IPS-18a (cell line): ENCODE data around the gene CXCR3.
"Not testable (repeated sequence)": the region's sequence is repeated elsewhere in the genome, so short reads cannot be mapped to it uniquely, and the experiment has no call there.

ENCODE experiments used
- H3K27ac ChIP-seq: one replicate; pipeline ENCODE4 v1.5.1; 2013; ENCODE audit warnings: low read length
- H3K27me3 ChIP-seq: one replicate; pipeline ENCODE4 v1.6.1; 2013; ENCODE audit warnings: mild to moderate bottlenecking, low read length; ENCODE audit not compliant: control insufficient read depth, insufficient read depth
- H3K36me3 ChIP-seq: one replicate; pipeline ENCODE4 v1.6.1; 2013; ENCODE audit warnings: low read depth, low read length; ENCODE audit not compliant: control insufficient read depth
- H3K4me1 ChIP-seq: one replicate; pipeline ENCODE4 v1.6.1; 2013; ENCODE audit warnings: low read depth, low read length; ENCODE audit not compliant: control insufficient read depth
- H3K4me3 ChIP-seq: one replicate; pipeline ENCODE4 v1.5.1; 2013; ENCODE audit warnings: low read length
- H3K9ac ChIP-seq: one replicate; pipeline ENCODE4 v1.6.1; 2013; ENCODE audit warnings: mild to moderate bottlenecking, low read length, moderate library complexity
- H3K9me3 ChIP-seq: one replicate; pipeline ENCODE4 v1.6.1; 2013; ENCODE audit warnings: low read depth, low read length; ENCODE audit not compliant: control insufficient read depth

CXCR3 gene

GRCh38 chrX:71604796-71605568, 13.3 kb downstream of the CXCR3 start:
- peaks cover 12% of the 10 kb centered on the region for H3K36me3 ChIP-seq
- no peaks in the 10 kb centered on the region for H3K4me1 ChIP-seq
- no peaks in the 10 kb centered on the region for H3K27me3 ChIP-seq
- H3K9ac ChIP-seq, result no peak overlapping the region
- no peak overlapping the region for H3K4me3 ChIP-seq
- H3K9me3 ChIP-seq, result peaks cover 15% of the 10 kb centered on the region
- no peak overlapping the region for H3K27ac ChIP-seq

DNA sequence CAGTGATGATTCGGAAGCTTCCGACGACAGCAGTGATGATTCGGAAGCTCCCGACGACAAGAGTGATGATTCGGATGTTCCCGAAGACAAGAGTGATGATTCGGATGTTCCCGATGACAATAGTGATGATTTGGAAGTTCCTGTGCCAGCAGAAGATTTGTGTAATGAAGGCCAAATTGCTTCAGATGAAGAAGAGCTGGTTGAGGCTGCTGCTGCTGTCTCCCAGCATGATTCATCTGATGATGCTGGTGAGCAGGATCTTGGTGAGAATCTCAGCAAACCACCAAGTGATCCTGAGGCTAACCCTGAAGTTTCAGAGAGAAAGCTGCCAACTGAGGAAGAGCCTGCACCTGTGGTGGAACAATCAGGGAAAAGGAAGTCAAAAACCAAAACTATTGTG, 14.2 kb downstream of the CXCR3 start:
- Histone ChIP-seq H3K4me1 (no peaks in the 10 kb centered on the region), H3K27ac (no peak overlapping the region), H3K27me3 (no peaks in the 10 kb centered on the region), H3K4me3 (no peak overlapping the region), H3K9me3 (peaks cover 16% of the 10 kb centered on the region), H3K9ac (no peak overlapping the region), H3K36me3 (peaks cover 11% of the 10 kb centered on the region)

DNA sequence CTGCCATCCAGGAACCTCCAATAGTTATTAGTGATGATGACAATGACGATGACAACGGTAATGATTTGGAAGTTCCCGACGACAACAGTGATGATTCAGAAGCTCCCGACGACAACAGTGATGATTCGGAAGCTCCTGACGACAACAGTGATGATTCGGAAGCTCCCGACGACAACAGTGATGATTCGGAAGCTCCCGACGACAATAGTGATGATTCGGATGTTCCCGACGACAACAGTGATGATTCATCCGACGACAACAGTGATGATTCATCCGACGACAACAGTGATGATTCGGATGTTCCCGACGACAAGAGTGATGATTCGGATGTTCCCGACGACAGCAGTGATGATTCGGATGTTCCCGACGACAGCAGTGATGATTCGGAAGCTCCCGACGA, 14.7 kb downstream of the CXCR3 start:
- H3K36me3 ChIP-seq, result peaks cover 7% of the 10 kb centered on the region
- no peak overlapping the region for H3K27ac ChIP-seq
- no peaks in the 10 kb centered on the region for H3K27me3 ChIP-seq
- no peak overlapping the region for H3K9ac ChIP-seq
- H3K9me3 ChIP-seq, result peaks cover 14% of the 10 kb centered on the region
- H3K4me3 ChIP-seq, result no peak overlapping the region
- no peaks in the 10 kb centered on the region for H3K4me1 ChIP-seq

GRCh38 chrX:71599965-71600364, 18.3 kb downstream of the CXCR3 start:
- Histone ChIP-seq H3K4me1 (no peaks in the 10 kb centered on the region), H3K27me3 (no peaks in the 10 kb centered on the region), H3K9ac (no peak overlapping the region), H3K36me3 (peaks cover 5% of the 10 kb centered on the region), H3K4me3 (no peak overlapping the region), H3K27ac (no peak overlapping the region), H3K9me3 (peaks cover 23% of the 10 kb centered on the region)

DNA sequence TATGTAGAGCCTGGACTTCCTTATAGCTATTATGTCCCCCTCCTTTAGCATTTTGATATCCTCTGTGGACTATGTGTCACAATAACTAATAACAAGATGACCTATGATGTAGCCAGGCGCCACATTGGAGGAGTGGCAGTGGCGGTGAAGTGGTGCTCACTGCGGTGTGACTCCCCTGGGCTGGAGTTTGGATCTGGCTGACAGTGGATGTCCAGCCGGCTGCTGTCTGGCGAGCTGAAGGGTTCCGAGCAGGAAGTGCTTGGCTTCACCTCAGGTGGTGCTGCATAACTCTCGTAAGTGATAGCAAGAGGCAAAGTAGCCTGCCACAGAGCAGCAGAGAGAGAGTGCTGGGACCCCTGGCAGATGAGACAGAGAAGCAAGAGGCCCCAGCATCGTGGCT, 25.1 kb downstream of the CXCR3 start:
- H3K36me3 ChIP-seq, H3K27ac ChIP-seq, H3K9ac ChIP-seq, H3K4me3 ChIP-seq, H3K27me3 ChIP-seq, H3K4me1 ChIP-seq: not testable (repeated sequence)
- peaks cover 14% of the 10 kb centered on the region for H3K9me3 ChIP-seq

GRCh38 chrX:71586929-71587328, 31.4 kb downstream of the CXCR3 start:
- no peak overlapping the region for H3K4me3 ChIP-seq
- no peak overlapping the region for H3K27ac ChIP-seq
- peaks cover 8% of the 10 kb centered on the region for H3K9me3 ChIP-seq
- no peaks in the 10 kb centered on the region for H3K36me3 ChIP-seq
- H3K27me3 ChIP-seq, result no peaks in the 10 kb centered on the region
- no peak overlapping the region for H3K9ac ChIP-seq
- no peaks in the 10 kb centered on the region for H3K4me1 ChIP-seq

- no peak overlapping the region for H3K4me3 ChIP-seq
- no peak overlapping the region for H3K9ac ChIP-seq
- H3K36me3 ChIP-seq, result no peaks in the 10 kb centered on the region
- peaks cover 4% of the 10 kb centered on the region for H3K9me3 ChIP-seq
- H3K4me1 ChIP-seq, result no peaks in the 10 kb centered on the region
- H3K27ac ChIP-seq, result no peak overlapping the region
- H3K27me3 ChIP-seq, result no peaks in the 10 kb centered on the region
Observed at GRCh38 chrX:71581210-71581609, 37.1 kb downstream of the CXCR3 start.

DNA sequence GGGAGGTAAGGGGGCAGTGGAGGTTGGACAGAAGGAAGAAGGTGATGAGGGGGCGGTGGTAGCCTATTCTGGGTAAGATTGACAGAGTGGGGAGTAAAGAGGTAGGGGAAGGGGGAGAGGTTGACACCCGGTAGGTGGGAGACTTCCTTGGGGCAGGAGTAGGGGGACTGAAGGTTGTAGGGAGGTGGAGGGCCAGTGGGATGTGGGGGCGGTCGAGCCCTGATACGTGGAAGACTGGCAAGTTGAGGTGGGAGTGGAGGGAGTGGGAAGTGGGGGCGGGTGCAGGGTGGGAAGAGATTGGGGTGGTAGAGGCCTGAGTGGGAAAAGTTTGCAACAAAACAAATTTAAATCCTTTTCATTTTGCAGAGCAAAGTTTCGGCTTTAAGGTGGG, 38.3 kb downstream of the CXCR3 start:
- no peaks in the 10 kb centered on the region for H3K27me3 ChIP-seq
- H3K9ac ChIP-seq, result no peak overlapping the region
- H3K27ac ChIP-seq, result no peak overlapping the region
- H3K36me3 ChIP-seq, result peaks cover 8% of the 10 kb centered on the region
- no peaks in the 10 kb centered on the region for H3K4me1 ChIP-seq
- peaks cover 11% of the 10 kb centered on the region for H3K9me3 ChIP-seq
- no peak overlapping the region for H3K4me3 ChIP-seq

DNA sequence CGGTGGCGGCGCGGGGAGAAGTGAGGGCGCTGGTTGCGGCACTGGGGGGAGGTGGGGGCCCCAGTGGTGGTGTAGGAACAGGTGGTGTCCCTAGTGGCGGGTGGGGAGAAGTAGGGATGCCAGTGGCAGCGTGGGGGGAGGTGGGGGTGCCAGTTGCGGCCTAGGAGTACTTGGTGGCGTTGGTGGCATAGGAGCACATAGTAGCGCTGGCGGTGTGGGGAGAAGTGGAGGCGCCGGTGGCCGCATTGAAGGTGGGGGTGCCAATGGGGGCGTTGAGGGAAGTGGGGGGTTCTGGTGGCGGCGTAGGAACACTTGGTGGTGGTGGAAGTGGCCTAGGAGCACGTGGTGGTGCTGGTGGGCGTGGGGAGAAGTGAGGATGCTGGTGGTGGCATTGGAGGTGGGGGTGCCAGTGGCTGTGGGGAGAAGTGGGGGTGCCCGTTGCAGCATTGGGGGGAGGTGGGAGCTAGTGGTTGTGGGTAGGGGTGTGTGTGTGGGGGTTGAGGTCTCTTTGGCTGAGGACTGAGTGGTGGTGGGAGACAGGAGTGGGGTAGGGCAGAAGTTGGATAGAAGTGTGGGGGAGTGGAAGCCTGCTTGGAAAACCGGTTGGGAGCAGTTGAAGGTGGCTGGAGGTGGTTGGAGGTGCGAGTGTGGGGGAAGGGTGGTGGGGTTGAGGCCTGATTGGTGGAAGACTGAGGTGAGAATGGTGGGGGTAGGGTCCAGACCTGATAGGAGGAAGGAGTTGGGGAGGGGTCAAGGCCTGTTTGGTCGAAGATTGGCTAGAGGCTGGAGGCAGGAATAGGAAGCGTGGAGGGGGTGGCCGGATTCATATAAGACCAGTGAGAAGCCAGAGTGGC, 38.9 kb downstream of the CXCR3 start:
- Histone ChIP-seq H3K4me3 (no peak overlapping the region), H3K27me3 (no peaks in the 10 kb centered on the region), H3K9me3 (peaks cover 14% of the 10 kb centered on the region), H3K4me1 (no peaks in the 10 kb centered on the region), H3K9ac (no peak overlapping the region), H3K27ac (no peak overlapping the region), H3K36me3 (peaks cover 14% of the 10 kb centered on the region)

DNA sequence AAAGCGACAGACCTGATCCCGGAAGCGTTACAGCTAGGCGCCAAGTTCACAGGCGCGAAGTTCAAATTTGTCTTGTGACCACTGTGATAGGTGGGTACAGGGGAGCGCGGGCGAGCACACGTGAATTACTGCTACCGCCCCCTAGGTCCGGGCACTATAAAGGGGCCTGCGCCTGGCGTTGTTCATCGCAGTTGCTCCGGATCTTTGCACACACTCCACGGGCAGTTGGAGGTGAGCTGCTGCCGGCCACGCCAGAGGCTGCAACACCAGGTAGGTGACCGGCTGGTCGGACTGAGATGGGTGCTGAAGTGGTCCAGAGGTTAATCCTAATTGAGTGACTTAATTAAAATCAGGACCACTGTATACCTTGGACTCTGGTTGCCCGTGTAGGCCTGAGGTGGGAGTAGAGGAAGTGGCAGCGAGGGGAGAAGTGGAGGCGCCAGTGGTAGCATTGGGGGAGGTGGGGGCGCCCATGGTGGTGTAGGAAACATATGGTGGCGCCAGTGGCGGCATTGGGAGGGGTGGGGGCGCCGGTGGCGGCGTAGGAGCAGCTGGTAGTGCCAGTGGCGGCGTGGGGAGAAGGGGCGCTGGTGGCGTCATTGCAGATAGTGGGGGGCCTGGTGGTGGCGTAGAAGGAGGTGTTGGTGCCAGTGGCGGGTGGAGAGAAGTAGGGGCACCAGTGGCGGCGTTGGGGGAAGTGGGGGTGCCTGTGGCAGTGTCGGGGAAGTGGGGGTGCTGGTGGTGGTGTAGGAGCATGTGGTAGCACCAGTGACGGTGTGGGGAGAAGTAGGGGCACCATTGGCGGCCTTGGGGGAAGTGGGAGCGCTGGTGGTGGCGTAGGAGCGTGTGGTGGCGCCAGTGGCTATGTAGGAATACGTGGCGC, 39.8 kb downstream of the CXCR3 start, which contains the start of gene GCNA:
Gene GCNA, plus strand, starts transcription at position 185 of the 883 bp plus-strand sequence. CDS start 2,385 bp downstream, outside the sequence.
- Histone ChIP-seq H3K36me3 (peaks cover 19% of the 10 kb centered on the region), H3K27ac (no peak within 1 kb of the TSS), H3K27me3 (no peaks in the 10 kb centered on the region), H3K9ac (no peak within 1 kb of the TSS), H3K4me1 (no peaks in the 10 kb centered on the region), H3K4me3 (no peak within 1 kb of the TSS), H3K9me3 (peaks cover 14% of the 10 kb centered on the region)

DNA sequence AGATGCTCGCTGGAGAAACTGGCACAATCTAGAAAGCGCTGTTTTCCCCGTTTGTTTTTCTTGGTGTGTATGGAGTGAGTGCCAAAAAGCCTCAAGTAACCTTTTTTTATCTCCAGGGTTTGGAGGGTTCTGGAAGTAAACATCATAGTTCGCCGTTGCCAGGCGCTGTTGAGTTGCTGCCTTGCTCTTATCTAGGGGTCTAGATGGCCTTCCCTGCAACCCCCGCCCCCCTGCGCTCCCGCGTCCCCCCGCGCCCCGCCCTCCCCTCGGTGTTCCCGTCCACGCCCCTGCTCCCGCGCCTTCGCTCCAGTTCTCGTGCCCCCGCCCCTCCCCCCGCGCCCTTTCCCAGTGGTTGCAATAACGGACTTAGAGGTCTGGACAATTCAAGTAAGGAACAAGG, 40.6 kb downstream of the CXCR3 start:
- H3K9me3 ChIP-seq, result peaks cover 13% of the 10 kb centered on the region
- H3K4me3 ChIP-seq, result no peak overlapping the region
- H3K36me3 ChIP-seq, result peaks cover 27% of the 10 kb centered on the region
- no peaks in the 10 kb centered on the region for H3K27me3 ChIP-seq
- no peak overlapping the region for H3K9ac ChIP-seq
- H3K4me1 ChIP-seq, result no peaks in the 10 kb centered on the region
- H3K27ac ChIP-seq, result no peak overlapping the region
